HepG2 (cell line): ENCODE results near the gene FAM53B.

Source experiments
- BRD4 ChIP-seq: sonication (generic); formaldehyde crosslinking; IDR thresholded peaks from 2 replicates; pipeline ENCODE4 v1.4.0; 2020; ENCODE audit warnings: missing genetic modification reagents
- CEBPB ChIP-seq: IDR thresholded peaks from 2 replicates; pipeline ENCODE4 v1.6.1; 2011; ENCODE audit warnings: low read depth, low read length, improper control_type of control experiment, borderline replicate concordance
- EP300 ChIP-seq, 3 experiments: sonication (generic) in 1 of 3; formaldehyde crosslinking in 1 of 3; IDR thresholded peaks; 2 replicates each; pipeline versions ENCODE4 v1.5.1 to v1.6.1; 2011 to 2020; ENCODE audit warnings: low read depth in 2 of 3, low read length in 2 of 3, borderline replicate concordance in 1 of 3, improper control_type of control experiment in 1 of 3, mild to moderate bottlenecking in 1 of 3, missing genetic modification reagents in 1 of 3, moderate library complexity in 1 of 3
- HOXA7 ChIP-seq: sonication (generic); formaldehyde crosslinking; IDR thresholded peaks from 2 replicates; pipeline ENCODE4 v1.8.1; 2022; ENCODE audit warnings: mild to moderate bottlenecking, missing genetic modification reagents, moderate library complexity
- REPIN1 ChIP-seq: sonication (generic); formaldehyde crosslinking; IDR thresholded peaks from 2 replicates; pipeline ENCODE4 v1.8.0; 2022; ENCODE audit warnings: missing genetic modification reagents, low read depth, mild to moderate bottlenecking, borderline replicate concordance
- ZNF451 ChIP-seq: sonication (generic); formaldehyde crosslinking; IDR thresholded peaks from 2 replicates; pipeline ENCODE4 v1.5.0; 2020; ENCODE audit warnings: mild to moderate bottlenecking, missing genetic modification reagents
- ZNF670 ChIP-seq: sonication (generic); formaldehyde crosslinking; IDR thresholded peaks from 2 replicates; pipeline ENCODE4 v1.8.0; 2022; ENCODE audit warnings: mild to moderate bottlenecking, missing genetic modification reagents, borderline replicate concordance
- TF ChIP-seq, protein P1 (sequence below), 2 experiments: sonication (generic) in 1 of 2; formaldehyde crosslinking in 1 of 2; IDR thresholded peaks; 2 replicates each; pipeline versions ENCODE4 v1.5.1 to v1.6.1; 2011 to 2020; ENCODE audit warnings: borderline replicate concordance in 1 of 2, low read depth in 1 of 2, low read length in 1 of 2, mild to moderate bottlenecking in 1 of 2, missing genetic modification reagents in 1 of 2, moderate library complexity in 1 of 2
- TF ChIP-seq, protein P2 (sequence below), 2 experiments: IDR thresholded peaks; 2 replicates each; pipeline ENCODE4 v1.6.1; 2011 to 2012; ENCODE audit warnings: low read length in 2 of 2, borderline replicate concordance in 1 of 2, low read depth in 1 of 2, mild to moderate bottlenecking in 1 of 2, moderate library complexity in 1 of 2
- TF ChIP-seq, protein P3 (sequence below): sonication (generic); formaldehyde crosslinking; IDR thresholded peaks from 2 replicates; pipeline ENCODE4 v1.5.0; 2020; ENCODE audit warnings: mild to moderate bottlenecking, missing genetic modification reagents, moderate library complexity

GRCh38 chr10:124741922-124742412 is 2.2 kb downstream of the FAM53B start:
- TF ChIP-seq EP300 (IDR thresholded peaks at IDR 0.05; ENCODE audit: low read depth in 2 of 2, low read length in 2 of 2): no peak
- no peak for TF ChIP-seq EP300 (CRISPR knock-in tag; IDR thresholded peaks at IDR 0.05; ENCODE audit: borderline replicate concordance)
- no peak for TF ChIP-seq CEBPB
- TF ChIP-seq, protein P1, sequence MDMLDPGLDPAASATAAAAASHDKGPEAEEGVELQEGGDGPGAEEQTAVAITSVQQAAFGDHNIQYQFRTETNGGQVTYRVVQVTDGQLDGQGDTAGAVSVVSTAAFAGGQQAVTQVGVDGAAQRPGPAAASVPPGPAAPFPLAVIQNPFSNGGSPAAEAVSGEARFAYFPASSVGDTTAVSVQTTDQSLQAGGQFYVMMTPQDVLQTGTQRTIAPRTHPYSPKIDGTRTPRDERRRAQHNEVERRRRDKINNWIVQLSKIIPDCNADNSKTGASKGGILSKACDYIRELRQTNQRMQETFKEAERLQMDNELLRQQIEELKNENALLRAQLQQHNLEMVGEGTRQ (IDR thresholded peaks at IDR 0.05; ENCODE audit: low read depth, low read length): no peak
- TF ChIP-seq, protein P1 (CRISPR knock-in tag; IDR thresholded peaks at IDR 0.05; ENCODE audit: borderline replicate concordance): no peak
- TF ChIP-seq HOXA7 (CRISPR knock-in tag): no peak
- TF ChIP-seq REPIN1 (CRISPR knock-in tag): no peak
- TF ChIP-seq, protein P2, sequence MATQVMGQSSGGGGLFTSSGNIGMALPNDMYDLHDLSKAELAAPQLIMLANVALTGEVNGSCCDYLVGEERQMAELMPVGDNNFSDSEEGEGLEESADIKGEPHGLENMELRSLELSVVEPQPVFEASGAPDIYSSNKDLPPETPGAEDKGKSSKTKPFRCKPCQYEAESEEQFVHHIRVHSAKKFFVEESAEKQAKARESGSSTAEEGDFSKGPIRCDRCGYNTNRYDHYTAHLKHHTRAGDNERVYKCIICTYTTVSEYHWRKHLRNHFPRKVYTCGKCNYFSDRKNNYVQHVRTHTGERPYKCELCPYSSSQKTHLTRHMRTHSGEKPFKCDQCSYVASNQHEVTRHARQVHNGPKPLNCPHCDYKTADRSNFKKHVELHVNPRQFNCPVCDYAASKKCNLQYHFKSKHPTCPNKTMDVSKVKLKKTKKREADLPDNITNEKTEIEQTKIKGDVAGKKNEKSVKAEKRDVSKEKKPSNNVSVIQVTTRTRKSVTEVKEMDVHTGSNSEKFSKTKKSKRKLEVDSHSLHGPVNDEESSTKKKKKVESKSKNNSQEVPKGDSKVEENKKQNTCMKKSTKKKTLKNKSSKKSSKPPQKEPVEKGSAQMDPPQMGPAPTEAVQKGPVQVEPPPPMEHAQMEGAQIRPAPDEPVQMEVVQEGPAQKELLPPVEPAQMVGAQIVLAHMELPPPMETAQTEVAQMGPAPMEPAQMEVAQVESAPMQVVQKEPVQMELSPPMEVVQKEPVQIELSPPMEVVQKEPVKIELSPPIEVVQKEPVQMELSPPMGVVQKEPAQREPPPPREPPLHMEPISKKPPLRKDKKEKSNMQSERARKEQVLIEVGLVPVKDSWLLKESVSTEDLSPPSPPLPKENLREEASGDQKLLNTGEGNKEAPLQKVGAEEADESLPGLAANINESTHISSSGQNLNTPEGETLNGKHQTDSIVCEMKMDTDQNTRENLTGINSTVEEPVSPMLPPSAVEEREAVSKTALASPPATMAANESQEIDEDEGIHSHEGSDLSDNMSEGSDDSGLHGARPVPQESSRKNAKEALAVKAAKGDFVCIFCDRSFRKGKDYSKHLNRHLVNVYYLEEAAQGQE (IDR thresholded peaks at IDR 0.05; ENCODE audit: borderline replicate concordance in 1 of 2, low read depth in 1 of 2, low read length in 2 of 2): no peak
- TF ChIP-seq ZNF451 (CRISPR knock-in tag): no peak
- TF ChIP-seq, protein P3, sequence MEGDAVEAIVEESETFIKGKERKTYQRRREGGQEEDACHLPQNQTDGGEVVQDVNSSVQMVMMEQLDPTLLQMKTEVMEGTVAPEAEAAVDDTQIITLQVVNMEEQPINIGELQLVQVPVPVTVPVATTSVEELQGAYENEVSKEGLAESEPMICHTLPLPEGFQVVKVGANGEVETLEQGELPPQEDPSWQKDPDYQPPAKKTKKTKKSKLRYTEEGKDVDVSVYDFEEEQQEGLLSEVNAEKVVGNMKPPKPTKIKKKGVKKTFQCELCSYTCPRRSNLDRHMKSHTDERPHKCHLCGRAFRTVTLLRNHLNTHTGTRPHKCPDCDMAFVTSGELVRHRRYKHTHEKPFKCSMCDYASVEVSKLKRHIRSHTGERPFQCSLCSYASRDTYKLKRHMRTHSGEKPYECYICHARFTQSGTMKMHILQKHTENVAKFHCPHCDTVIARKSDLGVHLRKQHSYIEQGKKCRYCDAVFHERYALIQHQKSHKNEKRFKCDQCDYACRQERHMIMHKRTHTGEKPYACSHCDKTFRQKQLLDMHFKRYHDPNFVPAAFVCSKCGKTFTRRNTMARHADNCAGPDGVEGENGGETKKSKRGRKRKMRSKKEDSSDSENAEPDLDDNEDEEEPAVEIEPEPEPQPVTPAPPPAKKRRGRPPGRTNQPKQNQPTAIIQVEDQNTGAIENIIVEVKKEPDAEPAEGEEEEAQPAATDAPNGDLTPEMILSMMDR (CRISPR knock-in tag): no peak
- no peak for TF ChIP-seq BRD4 (CRISPR knock-in tag)
- TF ChIP-seq ZNF670 (CRISPR knock-in tag): no peak
